Stomach (tissue), 9 donors: ENCODE measurements around the gene IQCM. TPM values are rescaled to one million over a fixed set of nuclear protein-coding genes. Genes with fewer than 3 reads are reported as not detected.

Experiments used
- DNase-seq, 2 donors: peaks; one replicate each; pipeline versions ENCODE4 v3.0.0 to v3.0.0-alpha.2; 2013 to 2019
- H3K27ac ChIP-seq, 5 donors: fragments of 200-600 bp in 4 of 5; sonication (generic) in 4 of 5; one replicate each; pipeline ENCODE4 v1.5.1; 2013 to 2019; ENCODE audit warnings: mild to moderate bottlenecking in 1 of 5, moderate library complexity in 1 of 5
- H3K27me3 ChIP-seq, 3 donors: fragments of 200-600 bp; sonication (generic); one replicate each; pipeline ENCODE4 v1.5.1; 2017 to 2019; ENCODE audit warnings: mixed run types in 1 of 3
- H3K36me3 ChIP-seq, 4 donors: fragments of 200-600 bp; sonication (generic); 1 replicate in 3 of 4; 2 replicates in 1 of 4; pipeline ENCODE4 v1.5.1; 2016 to 2019
- H3K4me1 ChIP-seq, 4 donors: fragments of 200-600 bp; sonication (generic); one replicate each; pipeline ENCODE4 v1.5.1; 2016 to 2019
- H3K4me3 ChIP-seq, 4 donors: fragments of 200-600 bp; sonication (generic) in 3 of 4; one replicate each; pipeline ENCODE4 v1.5.1; 2016 to 2019; ENCODE audit warnings: mild to moderate bottlenecking in 1 of 4
- H3K9me3 ChIP-seq, 4 donors: fragments of 200-600 bp; sonication (generic); one replicate each; pipeline ENCODE4 v1.5.1; 2016 to 2019
- EP300 ChIP-seq: sonication (generic); formaldehyde crosslinking; IDR thresholded peaks from one replicate; pipeline ENCODE4 v1.6.1; 2017; ENCODE audit warnings: antibody characterized with exemption
- POLR2A ChIP-seq, 4 donors: fragments of 450-650 bp; IDR thresholded peaks; one replicate each; pipeline ENCODE4 v1.6.1; 2016; ENCODE audit warnings: antibody characterized with exemption in 4 of 4, control low read depth in 2 of 4, mild to moderate bottlenecking in 1 of 4, moderate library complexity in 1 of 4
- POLR2AphosphoS5 ChIP-seq, 3 donors: sonication (generic); formaldehyde crosslinking; IDR thresholded peaks; one replicate each; pipeline ENCODE4 v1.6.1; 2016; ENCODE audit warnings: antibody characterized with exemption in 3 of 3
- WGBS, 5 donors: extraction: QIAGEN DNeasy Blood & Tissue Kit in 3 of 5; methylation state at CpG; one replicate each; pipeline versions ENCODE4 v1.1.5 to v1.1.7; 2013 to 2018; 5-methylcytosine and 5-hydroxymethylcytosine counted together
- intact Hi-C: fragments of 100-400 bp; cut with DNase I; formaldehyde crosslinking; loops from one replicate; pipeline ENCODE4 v1.15.1; 2023; ENCODE audit warnings: low total_unique reads
- polyA plus RNA-seq, 3 donors: library from polyadenylated mRNA; stranded (reverse); fragments of 200-250 nt; gene quantifications; one replicate each; pipeline ENCODE4 v1.2.3, GENCODE V29; 2013
- total RNA-seq, 5 donors: library from RNA; depleted of rRNA; stranded (reverse); fragments of >200 nt; gene quantifications; one replicate each; pipeline versions ENCODE4 v1.1.0 to v1.2.3, GENCODE V29; 2014 to 2016
- TF ChIP-seq, protein P1 (sequence below), 7 experiments: fragments of 450-650 bp in 4 of 7; fragments of 200-600 bp in 3 of 7; sonication (generic) in 3 of 7; IDR thresholded peaks; one replicate each; pipeline ENCODE4 v1.5.1; 2016 to 2019; ENCODE audit warnings: antibody characterized with exemption in 7 of 7, control low read depth in 2 of 7, mild to moderate bottlenecking in 1 of 7
- donor health status: healthy with polysubstance abuse.
- donor health status: Bipolar disorder and iron deficiency.
- donor health status: healthy.

IQCM gene
- total and polyA plus RNA-seq, 8 donors = not detected

DNA sequence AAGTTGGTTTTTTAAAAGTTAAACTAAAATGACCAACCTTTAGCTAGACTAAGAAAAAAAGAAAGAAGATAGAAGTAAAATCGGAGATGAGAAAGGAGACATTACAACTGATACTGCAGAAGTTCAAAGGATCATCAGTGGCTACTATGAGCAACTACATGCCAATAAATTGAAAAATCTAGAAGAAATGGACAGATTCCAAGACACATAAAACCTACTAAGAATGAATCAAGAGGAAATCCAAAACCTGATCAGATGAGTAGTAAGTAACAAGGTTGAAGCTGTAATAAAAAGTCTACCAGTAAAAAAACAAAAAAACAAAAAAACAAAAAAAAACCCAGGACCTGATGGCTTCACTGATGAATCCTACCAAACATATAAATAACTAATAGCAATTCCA lies 16.1 kb downstream of the IQCM start:
- Histone ChIP-seq H3K4me3 (no peak overlapping the region), H3K27ac (no peak overlapping the region), H3K36me3 (no peaks in the 10 kb centered on the region), H3K27me3 (no peaks in the 10 kb centered on the region), H3K4me1 (no peaks in the 10 kb centered on the region), H3K9me3 (peaks cover 0 to 11% (median 2%) of the 10 kb centered on the region in 4 donors)
- WGBS, 5 donors = 85 to 97% (median 88%) methylated on average over 1 of the region's 1 CpG
- TF ChIP-seq POLR2A (IDR thresholded peaks at IDR 0.05) (no peak), POLR2AphosphoS5 (IDR thresholded peaks at IDR 0.05) (no peak), EP300 (no peak)
- TF ChIP-seq, protein P1, sequence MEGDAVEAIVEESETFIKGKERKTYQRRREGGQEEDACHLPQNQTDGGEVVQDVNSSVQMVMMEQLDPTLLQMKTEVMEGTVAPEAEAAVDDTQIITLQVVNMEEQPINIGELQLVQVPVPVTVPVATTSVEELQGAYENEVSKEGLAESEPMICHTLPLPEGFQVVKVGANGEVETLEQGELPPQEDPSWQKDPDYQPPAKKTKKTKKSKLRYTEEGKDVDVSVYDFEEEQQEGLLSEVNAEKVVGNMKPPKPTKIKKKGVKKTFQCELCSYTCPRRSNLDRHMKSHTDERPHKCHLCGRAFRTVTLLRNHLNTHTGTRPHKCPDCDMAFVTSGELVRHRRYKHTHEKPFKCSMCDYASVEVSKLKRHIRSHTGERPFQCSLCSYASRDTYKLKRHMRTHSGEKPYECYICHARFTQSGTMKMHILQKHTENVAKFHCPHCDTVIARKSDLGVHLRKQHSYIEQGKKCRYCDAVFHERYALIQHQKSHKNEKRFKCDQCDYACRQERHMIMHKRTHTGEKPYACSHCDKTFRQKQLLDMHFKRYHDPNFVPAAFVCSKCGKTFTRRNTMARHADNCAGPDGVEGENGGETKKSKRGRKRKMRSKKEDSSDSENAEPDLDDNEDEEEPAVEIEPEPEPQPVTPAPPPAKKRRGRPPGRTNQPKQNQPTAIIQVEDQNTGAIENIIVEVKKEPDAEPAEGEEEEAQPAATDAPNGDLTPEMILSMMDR (IDR thresholded peaks at IDR 0.05) = no peak
- DNase-seq = no peak
- intact Hi-C loops = no loop called here

DNA sequence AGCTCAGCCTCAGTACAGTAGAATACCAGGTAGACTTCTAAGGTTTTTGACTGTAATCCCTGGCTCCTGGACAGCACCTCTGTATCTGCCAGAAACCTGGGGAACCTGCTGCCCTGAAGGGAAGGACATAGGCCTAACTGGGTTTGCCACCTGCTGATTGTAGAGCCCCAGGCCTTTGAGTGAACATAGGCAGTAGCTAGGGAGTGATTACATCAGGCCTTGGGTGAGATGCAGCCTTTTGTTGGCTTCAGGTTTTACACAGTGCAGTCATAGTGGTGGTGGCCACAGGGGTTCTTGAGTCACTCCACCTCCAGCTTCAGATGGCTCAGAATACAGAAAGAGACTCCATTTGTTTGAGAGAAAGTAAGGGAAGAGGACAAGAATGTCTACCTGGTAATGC lies 19.3 kb downstream of the IQCM start:
- DNase-seq = no peak
- Histone ChIP-seq H3K4me3 (no peak overlapping the region), H3K27ac (no peak overlapping the region), H3K4me1 (no peaks in the 10 kb centered on the region), H3K36me3 (no peaks in the 10 kb centered on the region), H3K9me3 (no peaks in the 10 kb centered on the region), H3K27me3 (no peaks in the 10 kb centered on the region)
- intact Hi-C loops = no loop called here
- TF ChIP-seq POLR2A (IDR thresholded peaks at IDR 0.05) = no peak
- TF ChIP-seq, protein P1 (IDR thresholded peaks at IDR 0.05) = no peak
- TF ChIP-seq EP300 = no peak

DNA sequence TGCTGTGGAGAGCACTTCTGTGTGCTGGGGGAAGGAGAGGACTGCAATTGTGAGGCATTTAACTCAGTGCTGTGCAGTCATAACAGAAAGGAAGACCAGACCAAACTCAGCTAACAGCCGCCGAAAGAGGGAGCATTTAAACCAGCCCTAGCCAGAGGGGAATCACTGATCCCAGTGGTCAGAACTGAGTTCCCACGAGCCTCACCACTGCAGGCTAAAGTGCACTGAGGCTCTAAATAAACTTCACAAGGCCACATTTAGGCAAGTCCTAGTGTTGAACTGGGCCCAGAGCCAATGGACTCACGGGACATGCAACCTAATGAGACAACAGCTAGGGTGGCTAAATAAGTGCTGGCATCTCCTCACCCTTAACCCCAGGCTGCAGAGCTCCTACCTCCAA lies 20.4 kb downstream of the IQCM start:
- Histone ChIP-seq H3K36me3 (no peaks in the 10 kb centered on the region), H3K4me1 (no peaks in the 10 kb centered on the region), H3K27ac (no peak overlapping the region), H3K4me3 (no peak overlapping the region), H3K9me3 (no peaks in the 10 kb centered on the region), H3K27me3 (no peaks in the 10 kb centered on the region)
- no peak for DNase-seq
- intact Hi-C loops = no loop called here
- WGBS, 5 donors = 54 to 67% (median 61%) methylated on average over 4 of the region's 4 CpGs
- no peak for TF ChIP-seq POLR2AphosphoS5 (IDR thresholded peaks at IDR 0.05)
- TF ChIP-seq POLR2A (IDR thresholded peaks at IDR 0.05) = no peak
- TF ChIP-seq, protein P1 (IDR thresholded peaks at IDR 0.05) = no peak
- no peak for TF ChIP-seq EP300

DNA sequence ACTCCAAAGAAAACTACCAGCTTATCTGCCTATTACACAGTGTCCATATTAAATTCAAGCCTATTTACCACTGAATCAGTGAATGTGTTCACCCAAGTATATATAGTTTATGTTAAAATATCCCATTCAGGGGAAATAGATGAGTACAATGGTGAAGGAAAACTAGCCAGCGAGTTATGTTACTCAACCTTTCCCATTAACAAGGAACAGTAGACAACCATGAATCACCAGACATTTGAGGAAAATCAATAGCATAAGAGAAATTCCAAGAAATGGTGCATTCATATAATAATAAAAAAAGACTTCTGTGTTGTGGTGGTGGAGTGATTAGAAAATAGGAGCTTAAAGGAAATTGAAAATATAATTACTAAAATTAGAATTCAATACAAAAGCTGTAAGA lies 21.3 kb downstream of the IQCM start:
- WGBS, 5 donors = 73 to 90% (median 88%) methylated on average over 1 of the region's 1 CpG
- Histone ChIP-seq H3K27me3 (no peaks in the 10 kb centered on the region), H3K27ac (no peak overlapping the region), H3K4me1 (no peaks in the 10 kb centered on the region), H3K36me3 (no peaks in the 10 kb centered on the region), H3K9me3 (no peaks in the 10 kb centered on the region), H3K4me3 (no peak overlapping the region)
- intact Hi-C loops = no loop called here
- TF ChIP-seq POLR2A (IDR thresholded peaks at IDR 0.05) (no peak), POLR2AphosphoS5 (IDR thresholded peaks at IDR 0.05) (no peak)
- DNase-seq = no peak

DNA sequence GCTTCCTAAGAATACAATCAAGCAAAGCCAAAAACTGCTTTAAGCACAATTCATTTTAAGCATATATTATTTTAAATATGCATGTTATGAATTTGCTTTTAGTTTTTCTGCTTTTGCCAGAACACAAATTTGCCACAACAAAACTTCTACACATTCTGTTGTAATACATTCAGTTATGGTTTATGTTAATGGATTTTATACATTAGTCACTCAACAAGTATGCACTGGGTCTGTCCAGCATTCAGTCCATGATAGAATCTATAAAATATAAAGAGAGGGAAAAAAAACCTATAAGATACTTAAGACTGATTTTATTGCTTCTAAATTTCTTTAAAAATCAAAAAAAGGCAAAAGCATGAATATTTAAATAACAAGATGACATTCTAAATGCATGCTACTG lies 22.2 kb downstream of the IQCM start:
- no peak overlapping the region for H3K27ac ChIP-seq
- H3K36me3 ChIP-seq = no peaks in the 10 kb centered on the region
- no peak for TF ChIP-seq POLR2A (IDR thresholded peaks at IDR 0.05)
- TF ChIP-seq EP300 = no peak
- TF ChIP-seq POLR2AphosphoS5 (IDR thresholded peaks at IDR 0.05) = no peak
- TF ChIP-seq, protein P1 (IDR thresholded peaks at IDR 0.05) = no peak
- no peak overlapping the region for H3K4me3 ChIP-seq
- DNase-seq = no peak
- H3K9me3 ChIP-seq = no peaks in the 10 kb centered on the region
- intact Hi-C loops = no loop called here
- H3K4me1 ChIP-seq = no peaks in the 10 kb centered on the region
- H3K27me3 ChIP-seq = no peaks in the 10 kb centered on the region
